ENCODE data around the gene TMEM232.
"Not testable (repeated sequence)": the region's sequence is repeated elsewhere in the genome, so short reads cannot be mapped to it uniquely, and the experiment has no call there.

DNA sequence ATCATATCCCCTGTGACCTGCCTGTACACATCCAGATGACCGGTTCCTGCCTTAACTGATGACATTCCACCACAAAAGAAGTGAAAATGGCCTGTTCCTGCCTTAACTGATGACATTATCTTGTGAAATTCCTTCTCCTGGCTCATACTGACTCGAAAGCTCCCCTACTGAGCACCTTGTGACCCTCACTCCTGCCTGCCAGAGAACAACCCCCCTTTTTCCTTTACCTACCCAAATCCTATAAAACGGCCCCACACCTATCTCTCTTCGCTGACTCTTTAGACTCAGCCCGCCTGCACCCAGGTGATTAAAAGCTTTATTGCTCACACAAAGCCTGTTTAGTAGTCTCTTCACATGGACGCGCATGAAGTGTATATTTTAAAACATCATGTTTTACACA is 191.3 kb downstream of the TMEM232 start:
- TF ChIP-seq, protein P1, sequence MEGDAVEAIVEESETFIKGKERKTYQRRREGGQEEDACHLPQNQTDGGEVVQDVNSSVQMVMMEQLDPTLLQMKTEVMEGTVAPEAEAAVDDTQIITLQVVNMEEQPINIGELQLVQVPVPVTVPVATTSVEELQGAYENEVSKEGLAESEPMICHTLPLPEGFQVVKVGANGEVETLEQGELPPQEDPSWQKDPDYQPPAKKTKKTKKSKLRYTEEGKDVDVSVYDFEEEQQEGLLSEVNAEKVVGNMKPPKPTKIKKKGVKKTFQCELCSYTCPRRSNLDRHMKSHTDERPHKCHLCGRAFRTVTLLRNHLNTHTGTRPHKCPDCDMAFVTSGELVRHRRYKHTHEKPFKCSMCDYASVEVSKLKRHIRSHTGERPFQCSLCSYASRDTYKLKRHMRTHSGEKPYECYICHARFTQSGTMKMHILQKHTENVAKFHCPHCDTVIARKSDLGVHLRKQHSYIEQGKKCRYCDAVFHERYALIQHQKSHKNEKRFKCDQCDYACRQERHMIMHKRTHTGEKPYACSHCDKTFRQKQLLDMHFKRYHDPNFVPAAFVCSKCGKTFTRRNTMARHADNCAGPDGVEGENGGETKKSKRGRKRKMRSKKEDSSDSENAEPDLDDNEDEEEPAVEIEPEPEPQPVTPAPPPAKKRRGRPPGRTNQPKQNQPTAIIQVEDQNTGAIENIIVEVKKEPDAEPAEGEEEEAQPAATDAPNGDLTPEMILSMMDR (conservative IDR thresholded peaks at IDR 0.05; ENCODE audit: low read length) = not testable (repeated sequence)
- TF ChIP-seq EZH2phosphoT487 (IDR thresholded peaks at IDR 0.05; ENCODE audit: borderline replicate concordance, low read depth, low read length) = not testable (repeated sequence)

Measured in OCI-LY7 (cell line).